Right lobe of liver (tissue), 4 donors: ENCODE data around the gene RHPN2.

ENCODE experiments used
- POLR2A ChIP-seq: fragments of 450-650 bp; IDR thresholded peaks from one replicate; pipeline ENCODE4 v1.6.1; 2017; ENCODE audit warnings: antibody characterized with exemption, mild to moderate bottlenecking
- TF ChIP-seq, protein P1 (sequence below), 4 donors: fragments of 200-600 bp in 3 of 4; fragments of 450-650 bp in 1 of 4; IDR thresholded peaks; one replicate each; pipeline versions ENCODE4 v1.5.1 to v1.8.0; 2016 to 2022; ENCODE audit warnings: antibody characterized with exemption in 4 of 4, mild to moderate bottlenecking in 2 of 4
- donor health status: DM: no; HTN: no; CAD: no.
- donor health status: DM: no; HTN: no; CAD: no.
- donor health status: DM: no; HTN: yes; CAD: no.

DNA sequence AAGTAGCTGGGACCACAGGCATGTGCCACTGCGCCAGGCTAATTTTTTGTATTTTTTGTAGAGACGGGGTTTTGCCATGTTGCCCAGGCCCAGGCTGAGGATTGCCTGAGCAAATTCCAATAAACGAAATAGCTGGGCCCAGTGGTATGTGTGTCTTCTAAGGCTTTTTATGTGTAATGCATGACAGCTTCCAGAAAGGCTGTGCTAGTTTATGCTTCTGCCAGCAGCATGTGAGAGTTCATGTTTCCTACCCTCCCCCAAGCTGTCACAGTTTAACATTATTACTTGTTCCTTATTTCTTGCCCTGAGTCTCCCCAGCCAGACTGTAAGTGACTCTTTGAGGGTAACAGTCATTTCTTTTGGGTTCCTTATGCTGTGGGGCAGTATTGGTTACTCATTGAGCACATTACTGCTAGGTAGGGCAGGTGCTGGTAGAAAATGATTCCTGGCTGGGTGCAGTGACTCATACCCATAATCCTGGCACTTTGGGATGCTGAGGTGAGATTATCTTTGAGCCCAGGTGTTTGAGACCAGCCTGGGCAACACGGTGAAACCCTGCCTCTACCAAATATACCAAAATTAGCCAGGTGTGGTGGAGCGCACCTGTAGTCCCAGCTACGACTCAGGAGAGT lies 29.9 kb upstream of the RHPN2 start:
- TF ChIP-seq, protein P1, sequence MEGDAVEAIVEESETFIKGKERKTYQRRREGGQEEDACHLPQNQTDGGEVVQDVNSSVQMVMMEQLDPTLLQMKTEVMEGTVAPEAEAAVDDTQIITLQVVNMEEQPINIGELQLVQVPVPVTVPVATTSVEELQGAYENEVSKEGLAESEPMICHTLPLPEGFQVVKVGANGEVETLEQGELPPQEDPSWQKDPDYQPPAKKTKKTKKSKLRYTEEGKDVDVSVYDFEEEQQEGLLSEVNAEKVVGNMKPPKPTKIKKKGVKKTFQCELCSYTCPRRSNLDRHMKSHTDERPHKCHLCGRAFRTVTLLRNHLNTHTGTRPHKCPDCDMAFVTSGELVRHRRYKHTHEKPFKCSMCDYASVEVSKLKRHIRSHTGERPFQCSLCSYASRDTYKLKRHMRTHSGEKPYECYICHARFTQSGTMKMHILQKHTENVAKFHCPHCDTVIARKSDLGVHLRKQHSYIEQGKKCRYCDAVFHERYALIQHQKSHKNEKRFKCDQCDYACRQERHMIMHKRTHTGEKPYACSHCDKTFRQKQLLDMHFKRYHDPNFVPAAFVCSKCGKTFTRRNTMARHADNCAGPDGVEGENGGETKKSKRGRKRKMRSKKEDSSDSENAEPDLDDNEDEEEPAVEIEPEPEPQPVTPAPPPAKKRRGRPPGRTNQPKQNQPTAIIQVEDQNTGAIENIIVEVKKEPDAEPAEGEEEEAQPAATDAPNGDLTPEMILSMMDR (IDR thresholded peaks at IDR 0.05), result no peak
- no peak for TF ChIP-seq POLR2A
